GM23338 (cell line): ENCODE results near the gene NPHP4.

Experiments used
- CTCF ChIP-seq, 2 experiments: fragments of 200-600 bp in 1 of 2; sonication (generic) in 1 of 2; conservative IDR thresholded peaks; 2 replicates each; pipeline versions ENCODE4 v1.5.1 to v1.6.1; 2016 to 2017; ENCODE audit warnings: antibody characterized with exemption in 2 of 2, low read depth in 2 of 2, mild to moderate bottlenecking in 2 of 2, moderate library complexity in 1 of 2
- POLR2AphosphoS5 ChIP-seq: IDR thresholded peaks from 2 replicates; pipeline ENCODE4 v1.6.1; 2016; ENCODE audit warnings: antibody characterized with exemption, low read depth
- REST ChIP-seq: IDR thresholded peaks from one replicate; pipeline ENCODE4 v1.6.1; 2018; ENCODE audit warnings: antibody characterized with exemption; ENCODE audit not compliant: unreplicated experiment
- ZNF331 ChIP-seq: fragments of 250-450 bp; sonication (Bioruptor Pico); IDR thresholded peaks from 2 replicates; pipeline ENCODE4 v1.5.0; 2020; ENCODE audit warnings: low read depth, mild to moderate bottlenecking, moderate library complexity

GRCh38 chr1:5934058-5934884, 58.0 kb downstream of the NPHP4 start:
- TF ChIP-seq CTCF (conservative IDR thresholded peaks at IDR 0.05; ENCODE audit: low read depth in 2 of 2), result no peak
- no peak for TF ChIP-seq ZNF331
- no peak for TF ChIP-seq REST
- TF ChIP-seq POLR2AphosphoS5, result no peak
